ENCODE data around the gene B3GALT5. TPM values are rescaled to one million over a fixed set of nuclear protein-coding genes. Genes with fewer than 3 reads are reported as not detected.

B3GALT5 gene
- total RNA-seq, 2 experiments from 2014 or later = not detected

- ChIA-PET POLR2A (no interaction called here), CTCF (no interaction called here)
- intact Hi-C loops (cut with micrococcal nuclease) = no loop called here
- Mint-ChIP-seq H3K36me3 (no peaks in the 10 kb centered on the region), H3K4me1 (ENCODE audit: low read depth) (peaks cover 6% of the 10 kb centered on the region), H3K9me3 (no peaks in the 10 kb centered on the region), H3K4me3 (no peak overlapping the region), H3K27me3 (peaks cover 26% of the 10 kb centered on the region), H3K27ac (no peak overlapping the region)
- DNase-seq = no peak
Measured at GRCh38 chr21:39616211-39616772, 3.6 kb downstream of the B3GALT5 start.

- H3K4me3 Mint-ChIP-seq = no peak overlapping the region
- no peak overlapping the region for H3K27ac Mint-ChIP-seq
- intact Hi-C loops (cut with micrococcal nuclease) = no loop called here
- H3K27me3 Mint-ChIP-seq = no peaks in the 10 kb centered on the region
- H3K9me3 Mint-ChIP-seq = peaks cover 14% of the 10 kb centered on the region
- H3K36me3 Mint-ChIP-seq = no peaks in the 10 kb centered on the region
- ChIA-PET CTCF (no interaction called here), POLR2A (no interaction called here)
- no peak for DNase-seq
- no peaks in the 10 kb centered on the region for H3K4me1 Mint-ChIP-seq (ENCODE audit: low read depth)
Measured at GRCh38 chr21:39620856-39621255, 8.1 kb downstream of the B3GALT5 start.

GRCh38 chr21:39625211-39625895 is 12.6 kb downstream of the B3GALT5 start:
- Mint-ChIP-seq H3K27ac (no peak overlapping the region), H3K4me1 (ENCODE audit: low read depth) (no peaks in the 10 kb centered on the region), H3K36me3 (no peaks in the 10 kb centered on the region), H3K4me3 (no peak overlapping the region), H3K9me3 (peaks cover 16% of the 10 kb centered on the region), H3K27me3 (peaks cover 4% of the 10 kb centered on the region)
- CTCF ChIA-PET = no interaction called here
- DNase-seq = no peak
- POLR2A ChIA-PET = no interaction called here
- intact Hi-C loops (cut with micrococcal nuclease) = no loop called here

- intact Hi-C loops (cut with micrococcal nuclease) = no loop called here
- Mint-ChIP-seq H3K9me3 (peaks cover 13% of the 10 kb centered on the region), H3K4me1 (ENCODE audit: low read depth) (no peaks in the 10 kb centered on the region), H3K27ac (no peak overlapping the region), H3K36me3 (no peaks in the 10 kb centered on the region), H3K27me3 (peaks cover 4% of the 10 kb centered on the region), H3K4me3 (no peak overlapping the region)
- CTCF ChIA-PET = no interaction called here
- POLR2A ChIA-PET = no interaction called here
- no peak for DNase-seq
Measured at GRCh38 chr21:39628385-39628784, 15.6 kb downstream of the B3GALT5 start.

DNA sequence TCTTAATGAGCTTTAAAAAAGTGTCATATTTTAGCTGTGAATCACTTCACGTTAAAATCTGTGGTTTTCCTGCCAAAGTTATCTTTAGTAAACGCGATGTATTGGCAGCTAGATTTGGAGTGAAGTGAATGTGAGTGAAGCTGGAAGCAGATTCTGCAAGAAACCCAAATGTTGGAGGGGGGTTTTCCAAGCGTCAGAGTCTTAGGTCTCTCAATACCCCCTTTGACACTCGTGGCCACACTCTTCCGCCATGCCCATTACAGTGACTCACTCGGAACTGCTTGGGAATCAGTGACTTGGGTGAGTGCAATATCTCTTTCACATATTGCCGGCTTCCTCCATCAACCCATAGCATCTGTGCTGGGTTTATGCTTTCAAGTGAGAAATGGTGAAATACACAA is 17.5 kb downstream of the B3GALT5 start:
- POLR2A ChIA-PET = no interaction called here
- H3K27me3 Mint-ChIP-seq = peaks cover 4% of the 10 kb centered on the region

GRCh38 chr21:39630827-39631226 is 18.1 kb downstream of the B3GALT5 start:
- intact Hi-C loops (cut with micrococcal nuclease) = no loop called here
- Mint-ChIP-seq H3K9me3 (peaks cover 2% of the 10 kb centered on the region), H3K27me3 (peaks cover 4% of the 10 kb centered on the region), H3K4me1 (ENCODE audit: low read depth) (no peaks in the 10 kb centered on the region), H3K36me3 (no peaks in the 10 kb centered on the region), H3K27ac (no peak overlapping the region), H3K4me3 (no peak overlapping the region)
- DNase-seq = no peak
- ChIA-PET POLR2A (no interaction called here), CTCF (no interaction called here)

More for the DNA sequence above, 17.5 kb downstream of the B3GALT5 start:
- H3K27ac Mint-ChIP-seq = no peak overlapping the region
- no peak overlapping the region for H3K4me3 Mint-ChIP-seq
- CTCF ChIA-PET = no interaction called here
- DNase-seq = no peak
- peaks cover 2% of the 10 kb centered on the region for H3K9me3 Mint-ChIP-seq
- H3K36me3 Mint-ChIP-seq = no peaks in the 10 kb centered on the region
- no peaks in the 10 kb centered on the region for H3K4me1 Mint-ChIP-seq (ENCODE audit: low read depth)
- intact Hi-C loops (cut with micrococcal nuclease) = no loop called here

DNA sequence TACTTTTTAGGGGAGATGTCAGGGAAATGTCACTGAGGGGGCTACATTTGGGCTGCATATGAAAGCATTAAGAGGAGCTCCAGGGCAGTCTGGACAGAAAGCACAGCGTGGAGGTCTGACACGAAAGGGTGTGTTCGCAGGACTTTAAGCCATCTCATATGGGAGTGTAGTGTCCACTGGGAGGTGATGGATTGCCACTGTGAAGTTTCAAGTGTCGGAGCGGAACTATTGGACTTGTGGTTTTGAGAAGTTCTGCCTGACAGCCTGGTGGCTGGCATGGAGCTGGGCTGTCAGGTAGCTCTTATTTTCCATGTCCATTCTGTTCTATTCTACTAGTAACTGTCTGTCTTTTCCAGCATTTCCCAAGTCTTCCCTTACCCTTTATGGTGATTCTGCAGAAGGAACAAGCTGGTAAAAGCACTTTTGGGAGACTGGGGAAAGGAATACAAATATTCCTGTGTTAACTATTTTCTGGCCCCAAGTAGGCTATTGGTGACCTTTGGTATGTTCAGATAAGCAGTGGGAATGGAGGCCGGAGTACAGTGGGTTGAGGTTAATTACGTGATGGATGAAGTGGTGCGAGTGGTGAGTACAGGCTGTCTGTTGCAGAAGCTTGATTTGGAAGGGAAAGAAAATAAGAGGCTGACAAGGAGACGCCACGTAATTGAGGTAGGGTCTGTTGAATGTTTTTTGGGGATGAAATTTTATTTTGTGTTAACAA is 19.3 kb downstream of the B3GALT5 start:
- H3K36me3 Mint-ChIP-seq = no peaks in the 10 kb centered on the region
- CTCF ChIA-PET = no interaction called here

DNA sequence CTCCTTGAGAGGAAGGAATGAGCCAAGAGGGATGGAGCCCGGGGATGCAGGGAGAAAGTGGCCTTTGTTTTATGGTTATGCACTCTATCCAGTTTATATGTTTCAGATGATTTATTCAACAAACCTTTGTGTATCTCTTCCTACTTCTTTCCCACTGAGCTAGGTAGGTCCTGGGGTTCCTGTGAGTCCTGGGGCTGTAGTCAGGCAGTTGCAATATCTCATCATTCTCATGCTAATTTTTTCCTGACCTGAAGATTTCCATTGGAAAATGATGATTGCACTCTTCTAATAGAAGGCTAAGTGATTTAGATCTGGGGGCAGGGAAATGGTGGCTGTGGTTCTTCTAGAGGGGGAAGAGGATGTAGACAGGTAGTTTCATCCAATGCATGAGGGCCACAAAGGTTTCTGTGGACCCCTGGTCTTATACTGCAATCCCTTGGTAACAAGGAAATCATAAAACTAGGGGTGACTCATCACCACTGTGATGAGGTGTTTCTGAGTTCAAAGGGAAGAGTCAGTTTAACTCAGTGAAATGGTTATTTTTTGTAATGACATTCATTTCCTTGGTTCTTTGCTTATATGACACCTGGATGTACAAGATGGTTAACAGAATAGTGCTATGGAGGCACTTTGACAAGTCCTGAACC is 20.2 kb downstream of the B3GALT5 start:
- intact Hi-C loops (cut with micrococcal nuclease) = no loop called here
- ChIA-PET POLR2A (no interaction called here), CTCF (interaction anchor here (0.8 kb wide), 1 partner anchor 116 kb away, joined by 3 read pairs; no protein-coding TSS in a partner anchor)
- Mint-ChIP-seq H3K4me1 (ENCODE audit: low read depth) (no peaks in the 10 kb centered on the region), H3K4me3 (no peak overlapping the region), H3K27ac (no peak overlapping the region), H3K36me3 (no peaks in the 10 kb centered on the region), H3K27me3 (peaks cover 4% of the 10 kb centered on the region), H3K9me3 (no peaks in the 10 kb centered on the region)
- no peak for DNase-seq

More for the DNA sequence above, 19.3 kb downstream of the B3GALT5 start:
- peaks cover 2% of the 10 kb centered on the region for H3K27me3 Mint-ChIP-seq
- no peak overlapping the region for H3K4me3 Mint-ChIP-seq
- POLR2A ChIA-PET = no interaction called here
- H3K9me3 Mint-ChIP-seq = no peaks in the 10 kb centered on the region
- H3K4me1 Mint-ChIP-seq (ENCODE audit: low read depth) = no peaks in the 10 kb centered on the region
- DNase-seq = no peak
- no peak overlapping the region for H3K27ac Mint-ChIP-seq
- intact Hi-C loops (cut with micrococcal nuclease) = no loop called here

- intact Hi-C loops (cut with micrococcal nuclease) = no loop called here
- Mint-ChIP-seq H3K36me3 (no peaks in the 10 kb centered on the region), H3K27ac (no peak overlapping the region), H3K27me3 (peaks cover 4% of the 10 kb centered on the region), H3K4me3 (no peak overlapping the region), H3K4me1 (ENCODE audit: low read depth) (no peaks in the 10 kb centered on the region), H3K9me3 (no peaks in the 10 kb centered on the region)
- ChIA-PET POLR2A (no interaction called here), CTCF (interaction anchor here (0.8 kb wide), 1 partner anchor 117 kb away, joined by 3 read pairs; no protein-coding TSS in a partner anchor)
- no peak for DNase-seq
Measured at GRCh38 chr21:39633770-39634181, 21.0 kb downstream of the B3GALT5 start.

GRCh38 chr21:39634507-39634906 is 21.8 kb downstream of the B3GALT5 start:
- Mint-ChIP-seq H3K4me1 (ENCODE audit: low read depth) (no peaks in the 10 kb centered on the region), H3K4me3 (no peak overlapping the region), H3K27ac (no peak overlapping the region), H3K36me3 (no peaks in the 10 kb centered on the region), H3K9me3 (no peaks in the 10 kb centered on the region), H3K27me3 (peaks cover 4% of the 10 kb centered on the region)
- no peak for DNase-seq
- POLR2A ChIA-PET = no interaction called here
- intact Hi-C loops (cut with micrococcal nuclease) = no loop called here
- CTCF ChIA-PET = no interaction called here

GRCh38 chr21:39637197-39637970 is 24.6 kb downstream of the B3GALT5 start:
- H3K4me1 Mint-ChIP-seq (ENCODE audit: low read depth) = no peaks in the 10 kb centered on the region
- no peak overlapping the region for H3K4me3 Mint-ChIP-seq
- CTCF ChIA-PET = no interaction called here

DNA sequence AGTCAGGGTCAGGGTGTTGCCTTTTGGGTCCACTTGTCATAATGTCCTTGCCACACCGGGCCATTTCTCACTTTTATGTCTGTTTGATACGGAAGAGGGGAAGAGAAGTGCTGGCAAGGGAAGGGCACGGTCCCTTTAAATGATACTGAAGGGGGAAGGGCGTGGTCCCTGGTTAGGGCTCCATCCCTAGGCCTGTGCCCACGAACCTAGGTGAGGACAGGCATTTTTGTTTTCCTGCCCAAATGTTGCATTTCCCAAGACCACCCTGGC is 25.2 kb downstream of the B3GALT5 start:
- no peak overlapping the region for H3K4me3 Mint-ChIP-seq
- POLR2A ChIA-PET = no interaction called here
- H3K36me3 Mint-ChIP-seq = no peaks in the 10 kb centered on the region
- intact Hi-C loops (cut with micrococcal nuclease) = no loop called here
- CTCF ChIA-PET = no interaction called here
- H3K27me3 Mint-ChIP-seq = peaks cover 6% of the 10 kb centered on the region
- H3K27ac Mint-ChIP-seq = no peak overlapping the region
- H3K4me1 Mint-ChIP-seq (ENCODE audit: low read depth) = no peaks in the 10 kb centered on the region
- no peak for DNase-seq
- H3K9me3 Mint-ChIP-seq = no peaks in the 10 kb centered on the region

More at GRCh38 chr21:39637197-39637970, 24.6 kb downstream of the B3GALT5 start:
- DNase-seq = no peak
- Mint-ChIP-seq H3K36me3 (no peaks in the 10 kb centered on the region), H3K27me3 (peaks cover 6% of the 10 kb centered on the region), H3K9me3 (no peaks in the 10 kb centered on the region), H3K27ac (no peak overlapping the region)
- POLR2A ChIA-PET = no interaction called here
- intact Hi-C loops (cut with micrococcal nuclease) = no loop called here

All from activated CD4-positive, alpha-beta memory T cell treated with anti-CD3 and anti-CD28 coated beads for 36 hours (primary cell).